GM12878 (cell line): Measurements from ENCODE around the gene TNKS1BP1.

ENCODE experiments used
- EGR1 ChIP-seq, 2 experiments: IDR thresholded peaks; 1 replicate in 1 of 2; 2 replicates in 1 of 2; pipeline ENCODE4 v1.6.1; 2011 to 2012; ENCODE audit warnings: low read depth in 2 of 2, low read length in 2 of 2, borderline replicate concordance in 1 of 2, mild to moderate bottlenecking in 1 of 2, moderate library complexity in 1 of 2
- LARP7 ChIP-seq: fragments of 450-650 bp; IDR thresholded peaks from 2 replicates; pipeline ENCODE4 v1.6.1; 2017; ENCODE audit warnings: mild to moderate bottlenecking
- PAX8 ChIP-seq: fragments of 450-650 bp; IDR thresholded peaks from 2 replicates; pipeline ENCODE4 v1.6.1; 2017; ENCODE audit warnings: mild to moderate bottlenecking, moderate library complexity
- POLR2A ChIP-seq: IDR thresholded peaks from 2 replicates; pipeline ENCODE4 v1.6.1; 2011; ENCODE audit warnings: low read depth, mild to moderate bottlenecking, low read length
- STAT3 ChIP-seq: IDR thresholded peaks from 2 replicates; pipeline ENCODE4 v1.6.1; 2011; ENCODE audit warnings: low read depth, low read length, improper control_type of control experiment
- ZNF24 ChIP-seq: fragments of 450-650 bp; IDR thresholded peaks from 2 replicates; pipeline ENCODE4 v1.6.1; 2017; ENCODE audit warnings: antibody characterized with exemption, mild to moderate bottlenecking
- TF ChIP-seq, protein P1 (sequence below): fragments of 450-650 bp; conservative IDR thresholded peaks from 2 replicates; pipeline ENCODE4 v1.6.1; 2017; ENCODE audit warnings: mild to moderate bottlenecking, moderate library complexity
- TF ChIP-seq, protein P2 (sequence below): IDR thresholded peaks from 2 replicates; pipeline ENCODE4 v1.6.1; 2012; ENCODE audit warnings: low read depth, low read length, improper control_type of control experiment

DNA sequence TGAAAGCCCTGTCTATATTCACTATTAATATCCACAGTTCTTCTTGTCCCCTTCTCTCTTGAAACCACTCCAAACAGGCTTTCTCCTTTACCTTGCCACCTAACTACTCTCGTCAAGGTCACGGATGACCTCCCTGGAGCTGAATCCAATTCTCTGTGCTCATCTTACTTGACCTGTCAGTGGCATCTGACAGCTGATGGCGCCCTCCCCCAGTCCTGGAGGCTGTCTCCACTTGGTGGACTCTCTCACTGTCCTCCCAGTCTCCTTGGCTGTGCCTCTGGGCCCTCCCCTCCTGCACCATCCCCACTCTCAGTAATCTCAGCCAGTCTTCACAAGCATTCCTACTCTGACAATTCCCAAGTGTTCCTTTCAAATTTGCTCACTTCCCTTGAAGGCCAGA lies 8.7 kb downstream of the TNKS1BP1 start:
- no peak for TF ChIP-seq POLR2A
- no peak for TF ChIP-seq PAX8
- no peak for TF ChIP-seq STAT3
- TF ChIP-seq ZNF24: no peak
- TF ChIP-seq, protein P1, sequence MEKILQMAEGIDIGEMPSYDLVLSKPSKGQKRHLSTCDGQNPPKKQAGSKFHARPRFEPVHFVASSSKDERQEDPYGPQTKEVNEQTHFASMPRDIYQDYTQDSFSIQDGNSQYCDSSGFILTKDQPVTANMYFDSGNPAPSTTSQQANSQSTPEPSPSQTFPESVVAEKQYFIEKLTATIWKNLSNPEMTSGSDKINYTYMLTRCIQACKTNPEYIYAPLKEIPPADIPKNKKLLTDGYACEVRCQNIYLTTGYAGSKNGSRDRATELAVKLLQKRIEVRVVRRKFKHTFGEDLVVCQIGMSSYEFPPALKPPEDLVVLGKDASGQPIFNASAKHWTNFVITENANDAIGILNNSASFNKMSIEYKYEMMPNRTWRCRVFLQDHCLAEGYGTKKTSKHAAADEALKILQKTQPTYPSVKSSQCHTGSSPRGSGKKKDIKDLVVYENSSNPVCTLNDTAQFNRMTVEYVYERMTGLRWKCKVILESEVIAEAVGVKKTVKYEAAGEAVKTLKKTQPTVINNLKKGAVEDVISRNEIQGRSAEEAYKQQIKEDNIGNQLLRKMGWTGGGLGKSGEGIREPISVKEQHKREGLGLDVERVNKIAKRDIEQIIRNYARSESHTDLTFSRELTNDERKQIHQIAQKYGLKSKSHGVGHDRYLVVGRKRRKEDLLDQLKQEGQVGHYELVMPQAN: no peak
- no peak for TF ChIP-seq EGR1 (IDR thresholded peaks at IDR 0.05; ENCODE audit: borderline replicate concordance in 1 of 2, low read depth in 2 of 2, low read length in 2 of 2)
- no peak for TF ChIP-seq LARP7
- TF ChIP-seq, protein P2, sequence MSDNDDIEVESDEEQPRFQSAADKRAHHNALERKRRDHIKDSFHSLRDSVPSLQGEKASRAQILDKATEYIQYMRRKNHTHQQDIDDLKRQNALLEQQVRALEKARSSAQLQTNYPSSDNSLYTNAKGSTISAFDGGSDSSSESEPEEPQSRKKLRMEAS: no peak
